Right cardiac atrium (tissue), 5 donors: ENCODE measurements around the gene TMEM187. TPM values are rescaled to one million over a fixed set of nuclear protein-coding genes. Genes with fewer than 3 reads are reported as not detected.

Source experiments
- ATAC-seq, 2 donors: fragments of 200-7000 bp; cut with Tn5 transposase; one replicate each; pipeline versions ENCODE4 v1.8.0 to v1.9.1; 2020; ENCODE audit warnings: moderate library complexity in 2 of 2, mild to moderate bottlenecking in 1 of 2
- DNase-seq, 3 donors: peaks; one replicate each; pipeline ENCODE4 v3.0.0-alpha.2; 2020
- H3K27ac ChIP-seq: one replicate; pipeline ENCODE4 v1.5.1; 2013; ENCODE audit warnings: mild to moderate bottlenecking, low read length, control low read depth, moderate library complexity
- H3K27me3 ChIP-seq: one replicate; pipeline ENCODE4 v1.6.1; 2013; ENCODE audit not compliant: control insufficient read depth, insufficient read depth
- H3K4me1 ChIP-seq: one replicate; pipeline ENCODE4 v1.6.1; 2013; ENCODE audit warnings: low read length; ENCODE audit not compliant: control insufficient read depth, insufficient read depth
- H3K4me3 ChIP-seq: one replicate; pipeline ENCODE4 v1.5.1; 2013; ENCODE audit warnings: low read length, control low read depth
- H3K9me3 ChIP-seq: one replicate; pipeline ENCODE4 v1.6.1; 2013; ENCODE audit warnings: low read length; ENCODE audit not compliant: control insufficient read depth
- WGBS: extraction: QIAGEN DNeasy Blood & Tissue Kit; methylation state at CpG from one replicate; pipeline ENCODE4 v1.1.7; 2013; 5-methylcytosine and 5-hydroxymethylcytosine counted together
- intact Hi-C, 4 donors: fragments of 100-400 bp; cut with DNase I; formaldehyde crosslinking; loops; one replicate each; pipeline versions ENCODE4 v1.11.0 to v1.14.0; 2022 to 2023
- polyA plus RNA-seq: library from polyadenylated mRNA; stranded (reverse); fragments of 200-250 nt; gene quantifications from one replicate; pipeline ENCODE4 v1.2.3, GENCODE V29; 2013
- total RNA-seq, 4 donors: library from RNA; stranded (reverse); fragmentation: NEBNext Ultra II Directional; extraction: Animal tissue kit (Norgen Biotek cat#: 25700); gene quantifications; one replicate each; pipeline ENCODE4 v1.2.1, GENCODE V29; 2021
- donor health status: healthy with polysubstance abuse.
- donor health status: DM: no; HTN: yes; CAD: no.
- donor health status: DM: no; HTN: no; CAD: no.
- donor health status: DM: no; HTN: yes; CAD: no; lungs with severe emphysema.
- donor health status: DM: yes; HTN: yes; CAD: no.

TMEM187 gene
- total and polyA plus RNA-seq, 5 donors = 6.8 to 11.9 (median 9.1) TPM

DNA sequence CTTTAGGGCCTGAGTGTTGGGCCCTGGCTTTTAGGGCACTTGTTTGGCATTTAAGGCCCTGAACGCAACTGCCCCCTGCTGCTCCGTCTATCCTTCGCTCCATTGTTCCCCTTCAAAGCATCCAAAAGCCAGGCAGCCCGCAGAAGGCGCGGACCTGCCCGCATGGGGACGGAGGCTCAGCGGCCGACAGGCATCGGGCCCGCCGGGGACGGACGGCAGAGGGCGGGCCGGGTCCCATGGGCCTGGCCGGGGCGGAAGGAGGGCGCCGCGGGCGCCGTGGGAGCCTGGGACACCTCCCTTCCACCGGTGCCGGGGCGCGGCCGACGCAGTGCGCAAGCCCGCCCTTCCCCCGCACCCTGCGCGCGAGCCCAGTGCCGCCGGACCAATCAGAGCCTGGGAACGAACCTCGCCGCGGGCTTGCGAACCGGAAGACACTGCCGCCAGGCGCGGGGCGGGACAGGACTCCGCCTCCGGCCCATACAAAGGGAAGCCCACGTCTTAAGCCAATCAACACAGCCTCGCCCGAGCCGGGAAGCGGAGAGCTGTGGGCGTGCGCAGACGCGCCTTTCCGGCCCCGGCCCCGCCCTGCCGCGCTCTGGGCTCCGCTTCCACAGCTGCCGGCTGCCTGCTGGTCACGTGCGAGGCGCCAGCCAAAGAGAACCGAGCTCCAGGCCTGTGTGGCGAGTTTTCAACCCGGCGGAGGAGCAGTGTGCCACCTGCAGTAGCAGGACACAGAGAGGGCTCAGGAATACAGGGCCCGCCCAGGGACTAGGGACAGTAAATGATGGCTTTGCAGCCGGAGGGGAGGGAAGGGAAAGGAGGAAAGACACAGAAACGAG, 44.4 kb upstream of the TMEM187 start:
- Histone ChIP-seq H3K27ac (peak overlapping the region; percentile 99), H3K4me1 (peaks cover 6% of the 10 kb centered on the region), H3K27me3 (no peaks in the 10 kb centered on the region), H3K4me3 (peak overlapping the region; percentile 50), H3K9me3 (no peaks in the 10 kb centered on the region)
- DNase-seq (peak; percentile 97 to 98 (median 98)), ATAC-seq (peak; percentile 91 to 94)
- intact Hi-C loops = loop anchor here in 1 of 4 donors (10.0 kb wide), 1 partner anchor 133 kb away; the partner anchor contains the start of genes IDH3G and SSR4
- under 1% methylated on average over 63 of the region's 76 CpGs for WGBS

DNA sequence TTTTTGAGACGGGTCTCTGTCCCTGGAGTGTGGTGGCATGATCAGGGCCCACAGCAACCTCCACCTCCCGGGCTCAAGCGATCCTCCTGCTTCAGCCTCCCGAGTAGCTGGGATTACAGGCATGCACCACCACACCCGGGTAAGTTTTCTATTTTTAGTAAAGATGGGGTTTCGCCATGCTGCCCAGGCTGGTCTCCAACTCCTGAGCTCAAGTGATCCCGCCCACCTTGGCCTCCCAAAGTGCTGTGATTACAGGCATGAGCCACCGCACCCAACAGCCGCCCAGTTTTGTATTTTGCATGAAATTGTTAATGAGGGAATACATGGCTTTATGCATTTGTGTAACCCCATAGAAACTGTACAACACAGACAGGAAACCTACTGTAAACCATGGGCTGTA, 43.7 kb upstream of the TMEM187 start:
- Histone ChIP-seq H3K9me3 (no peaks in the 10 kb centered on the region), H3K27me3 (no peaks in the 10 kb centered on the region), H3K4me3 (no peak overlapping the region), H3K4me1 (peaks cover 3% of the 10 kb centered on the region), H3K27ac (no peak overlapping the region)
- no peak for ATAC-seq
- no peak for DNase-seq
- WGBS = 49% methylated on average over 9 of the region's 9 CpGs
- intact Hi-C loops = loop anchor here in 1 of 4 donors (10.0 kb wide), 1 partner anchor 134 kb away; the partner anchor contains the start of genes IDH3G and SSR4

DNA sequence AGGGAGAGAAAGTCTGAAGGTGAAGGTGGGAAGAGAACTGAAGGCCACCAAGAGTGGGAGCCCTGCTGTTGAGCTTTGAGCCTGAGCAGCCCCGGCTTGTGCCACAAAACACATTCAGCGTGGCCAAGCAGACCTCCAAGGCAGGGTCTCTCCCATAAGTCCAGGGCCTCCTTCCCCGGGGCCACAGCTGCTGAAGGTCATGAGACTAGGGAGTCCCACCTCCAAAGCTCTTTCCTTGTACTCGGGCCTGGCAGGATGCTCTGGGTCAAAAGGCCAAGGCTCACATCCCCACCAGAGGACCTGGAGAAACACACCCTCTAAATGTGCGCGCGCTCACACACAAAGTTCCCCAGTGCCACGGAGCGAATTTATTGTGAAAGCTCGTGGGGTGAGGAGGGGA, 43.0 kb upstream of the TMEM187 start:
- no peaks in the 10 kb centered on the region for H3K27me3 ChIP-seq
- H3K9me3 ChIP-seq = no peaks in the 10 kb centered on the region
- DNase-seq (peak in 1 of 3 donors; percentile 48), ATAC-seq (no peak)
- H3K4me1 ChIP-seq = peaks cover 3% of the 10 kb centered on the region
- 70% methylated on average over 10 of the region's 10 CpGs for WGBS
- intact Hi-C loops = loop anchor here in 1 of 4 donors (10.0 kb wide), 1 partner anchor 135 kb away; the partner anchor contains the start of genes IDH3G and SSR4
- no peak overlapping the region for H3K27ac ChIP-seq
- H3K4me3 ChIP-seq = no peak overlapping the region

DNA sequence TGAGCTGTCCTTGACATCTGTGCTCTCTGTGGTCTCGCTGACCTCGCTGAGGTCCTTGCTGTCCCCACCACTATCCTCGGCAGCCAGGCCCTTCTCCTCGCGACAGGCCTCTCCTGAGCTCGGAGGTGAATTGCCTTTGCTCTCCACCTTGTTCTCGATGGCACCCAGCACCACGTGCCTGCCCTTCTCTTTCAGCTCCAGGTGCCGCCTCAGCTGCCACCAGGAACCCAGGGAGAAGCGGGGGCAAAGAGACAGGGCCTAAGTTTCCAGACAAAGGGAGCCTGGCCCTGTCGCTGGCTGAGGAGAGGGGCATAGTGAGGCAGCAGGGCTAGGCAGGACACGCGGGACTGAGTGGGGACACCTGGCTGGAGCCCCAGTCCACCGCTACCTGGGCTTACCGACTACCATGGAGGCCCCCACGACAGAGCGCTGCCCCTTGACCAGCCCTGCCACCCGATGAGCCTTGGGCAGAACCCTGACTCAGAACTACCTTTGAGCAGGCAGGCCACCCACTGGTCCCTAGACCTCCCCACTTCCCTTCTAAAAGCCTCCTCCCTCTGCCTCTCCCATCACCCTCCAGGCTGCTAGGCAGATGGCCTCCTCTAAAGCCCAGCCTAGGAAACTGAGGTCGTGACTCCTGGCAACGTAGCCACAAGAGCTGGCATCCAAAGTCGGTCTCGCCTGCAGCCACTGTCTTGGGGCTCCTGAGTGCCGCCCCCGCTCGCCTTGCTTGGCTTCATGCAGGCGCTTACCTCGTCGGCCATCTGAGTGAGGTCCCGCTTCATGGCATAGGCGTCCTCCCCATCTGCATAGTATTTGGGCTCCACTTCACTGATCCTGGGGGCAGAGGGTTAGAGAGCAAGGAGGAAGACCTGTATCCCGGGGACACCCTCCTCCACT, 42.3 kb upstream of the TMEM187 start:
- ATAC-seq = no peak
- H3K27ac ChIP-seq = no peak overlapping the region
- 88% methylated on average over 31 of the region's 31 CpGs for WGBS
- H3K9me3 ChIP-seq = no peaks in the 10 kb centered on the region
- intact Hi-C loops = no loop called here
- peak in 1 of 3 donors; percentile 55 for DNase-seq
- H3K27me3 ChIP-seq = no peaks in the 10 kb centered on the region
- no peak overlapping the region for H3K4me3 ChIP-seq
- H3K4me1 ChIP-seq = peaks cover 3% of the 10 kb centered on the region

DNA sequence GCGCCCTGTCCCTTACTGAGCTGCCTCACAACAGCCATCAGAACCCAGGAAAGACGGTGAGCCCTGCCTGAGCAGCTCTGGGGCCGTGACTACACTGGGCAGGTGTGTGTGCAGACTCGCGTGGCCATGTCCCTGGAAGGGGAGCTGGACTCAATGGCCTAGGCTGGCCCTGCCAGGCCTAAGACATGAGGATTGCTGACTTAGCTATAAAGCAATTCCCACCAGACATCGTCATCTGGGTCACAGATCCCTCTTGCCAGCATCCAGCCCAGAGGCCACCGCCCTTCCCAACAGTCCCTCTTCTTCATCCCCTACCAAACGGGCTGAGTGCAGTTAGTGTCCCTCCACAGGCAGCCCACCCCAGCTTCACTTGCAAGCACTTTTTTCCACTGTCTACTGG, 41.4 kb upstream of the TMEM187 start:
- H3K27ac ChIP-seq = no peak overlapping the region
- no peak for ATAC-seq
- 92% methylated on average over 8 of the region's 8 CpGs for WGBS

DNA sequence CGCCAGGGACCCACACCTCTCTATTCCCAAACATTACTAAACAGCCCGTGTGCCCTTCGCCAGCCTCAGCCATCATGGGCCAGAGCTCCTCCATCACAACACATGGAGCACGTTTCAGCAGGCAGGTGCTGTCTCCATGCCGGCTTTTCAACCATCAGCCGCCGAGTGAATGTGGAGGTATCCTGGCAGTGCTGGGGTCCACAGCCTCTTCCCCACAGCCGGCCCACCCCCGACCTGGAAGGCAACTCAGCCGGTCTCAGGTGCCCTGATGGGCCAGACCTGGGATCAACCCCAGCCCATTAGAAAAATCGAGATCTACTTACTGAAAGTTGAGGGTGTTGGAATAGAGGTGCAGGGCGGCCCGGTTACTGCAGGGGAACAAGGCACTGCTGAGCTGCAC, 40.8 kb upstream of the TMEM187 start:
- Histone ChIP-seq H3K4me1 (peaks cover 3% of the 10 kb centered on the region), H3K4me3 (no peak overlapping the region), H3K27ac (no peak overlapping the region), H3K27me3 (no peaks in the 10 kb centered on the region), H3K9me3 (no peaks in the 10 kb centered on the region)
- WGBS = 92% methylated on average over 13 of the region's 13 CpGs
- no peak for ATAC-seq
- DNase-seq = no peak
- intact Hi-C loops = no loop called here

More for the DNA sequence above, 41.4 kb upstream of the TMEM187 start:
- peak in 1 of 3 donors; percentile 46 for DNase-seq
- Histone ChIP-seq H3K27me3 (no peaks in the 10 kb centered on the region), H3K4me1 (peaks cover 3% of the 10 kb centered on the region), H3K9me3 (no peaks in the 10 kb centered on the region), H3K4me3 (no peak overlapping the region)
- intact Hi-C loops = no loop called here

DNA sequence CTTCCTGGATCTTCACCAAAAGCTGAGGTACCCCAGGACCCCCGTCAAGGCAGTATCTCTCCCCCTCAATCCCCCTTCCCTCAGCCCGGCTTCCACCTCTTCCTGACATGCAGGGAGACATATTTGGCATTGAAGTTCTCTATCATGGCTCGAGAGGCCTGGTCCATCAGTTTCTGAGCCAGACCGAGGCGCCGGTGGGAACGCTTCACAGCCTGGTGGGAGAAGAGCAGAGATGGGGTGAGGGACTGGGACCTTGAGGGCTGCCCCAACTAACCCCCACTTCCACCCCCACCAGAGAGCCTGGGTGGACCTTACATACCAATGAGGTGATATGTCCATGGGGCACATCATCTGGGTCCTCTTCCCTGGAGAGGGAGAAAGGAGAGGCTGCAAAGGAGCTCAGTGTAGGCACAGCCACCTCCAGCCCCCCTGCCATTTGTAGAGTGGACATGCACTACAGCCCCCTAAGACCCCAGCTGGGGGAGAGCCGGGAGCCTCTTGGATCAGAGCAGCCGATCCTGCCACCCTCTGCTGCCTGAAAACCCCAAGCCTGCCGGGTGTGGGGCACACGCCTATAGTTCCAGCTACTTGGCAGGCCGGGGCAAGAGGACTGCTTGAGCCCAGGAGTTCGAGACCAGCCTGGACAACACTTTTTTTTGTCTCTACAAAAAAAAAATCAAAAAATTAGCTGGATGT, 40.2 kb upstream of the TMEM187 start:
- WGBS = 90% methylated on average over 13 of the region's 13 CpGs

DNA sequence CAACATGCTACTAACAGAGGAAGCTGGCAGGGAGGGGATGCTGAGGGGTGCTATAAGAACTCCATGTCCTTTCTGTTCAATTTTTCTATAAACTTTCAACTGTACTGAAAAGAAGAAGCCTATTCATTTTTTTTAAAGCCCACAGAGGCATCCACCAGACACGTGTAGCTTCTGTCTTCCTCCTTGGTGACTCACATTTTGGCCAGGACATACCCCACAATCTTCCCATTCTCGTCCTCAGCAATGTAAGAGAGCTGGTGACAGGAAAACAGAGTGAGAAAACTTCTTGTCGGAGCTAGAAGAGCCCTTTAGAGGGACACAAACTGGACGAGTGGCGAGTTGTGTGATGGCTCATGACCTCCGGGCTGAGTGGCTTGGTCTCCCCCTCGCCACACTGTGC, 38.8 kb upstream of the TMEM187 start:
- DNase-seq (no peak), ATAC-seq (no peak)
- intact Hi-C loops = no loop called here
- peak overlapping the region; percentile 84 for H3K4me3 ChIP-seq
- 24% methylated on average over 7 of the region's 7 CpGs for WGBS
- H3K9me3 ChIP-seq = no peaks in the 10 kb centered on the region
- H3K27me3 ChIP-seq = no peaks in the 10 kb centered on the region
- no peaks in the 10 kb centered on the region for H3K4me1 ChIP-seq
- H3K27ac ChIP-seq = no peak overlapping the region

More for the DNA sequence above, 40.2 kb upstream of the TMEM187 start:
- ATAC-seq = no peak
- Histone ChIP-seq H3K4me3 (no peak overlapping the region), H3K27ac (no peak overlapping the region), H3K27me3 (no peaks in the 10 kb centered on the region), H3K9me3 (no peaks in the 10 kb centered on the region), H3K4me1 (no peaks in the 10 kb centered on the region)
- no peak for DNase-seq
- intact Hi-C loops = no loop called here

DNA sequence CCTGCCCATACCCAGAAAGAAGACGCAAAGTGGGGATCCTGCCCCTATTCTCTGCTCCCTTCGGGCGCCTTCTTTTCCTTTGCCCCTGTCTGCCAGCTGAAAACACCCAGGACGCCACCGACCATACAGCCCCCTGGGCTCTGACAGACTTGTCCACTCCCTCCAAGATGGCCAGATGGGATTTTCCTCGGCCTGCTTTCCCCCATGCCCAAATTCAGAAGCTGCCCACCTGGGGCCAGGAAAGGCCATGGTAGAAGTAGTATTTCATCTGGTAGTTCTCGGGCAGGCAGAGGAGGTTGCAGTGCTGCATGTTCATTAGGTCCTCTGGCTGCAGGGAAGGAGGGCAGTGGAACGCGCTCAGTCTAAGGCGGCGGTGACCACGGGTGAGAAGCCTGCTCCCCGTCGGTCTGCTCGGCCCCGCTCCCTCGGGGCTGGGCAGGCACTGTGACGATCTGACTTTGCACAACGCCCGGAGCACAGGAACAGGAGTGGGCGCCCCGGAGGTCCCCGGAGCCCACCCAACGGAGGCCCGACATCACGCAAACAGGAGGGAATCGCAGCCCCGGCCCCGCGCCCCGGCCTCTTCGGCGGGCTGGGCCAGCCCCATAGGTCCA, 38.3 kb upstream of the TMEM187 start:
- H3K4me3 ChIP-seq = peak overlapping the region; percentile 84
- intact Hi-C loops = no loop called here
- H3K4me1 ChIP-seq = no peaks in the 10 kb centered on the region
- 5% methylated on average over 33 of the region's 33 CpGs for WGBS
- H3K9me3 ChIP-seq = no peaks in the 10 kb centered on the region
- H3K27ac ChIP-seq = no peak overlapping the region
- no peaks in the 10 kb centered on the region for H3K27me3 ChIP-seq
- DNase-seq (no peak), ATAC-seq (no peak)

DNA sequence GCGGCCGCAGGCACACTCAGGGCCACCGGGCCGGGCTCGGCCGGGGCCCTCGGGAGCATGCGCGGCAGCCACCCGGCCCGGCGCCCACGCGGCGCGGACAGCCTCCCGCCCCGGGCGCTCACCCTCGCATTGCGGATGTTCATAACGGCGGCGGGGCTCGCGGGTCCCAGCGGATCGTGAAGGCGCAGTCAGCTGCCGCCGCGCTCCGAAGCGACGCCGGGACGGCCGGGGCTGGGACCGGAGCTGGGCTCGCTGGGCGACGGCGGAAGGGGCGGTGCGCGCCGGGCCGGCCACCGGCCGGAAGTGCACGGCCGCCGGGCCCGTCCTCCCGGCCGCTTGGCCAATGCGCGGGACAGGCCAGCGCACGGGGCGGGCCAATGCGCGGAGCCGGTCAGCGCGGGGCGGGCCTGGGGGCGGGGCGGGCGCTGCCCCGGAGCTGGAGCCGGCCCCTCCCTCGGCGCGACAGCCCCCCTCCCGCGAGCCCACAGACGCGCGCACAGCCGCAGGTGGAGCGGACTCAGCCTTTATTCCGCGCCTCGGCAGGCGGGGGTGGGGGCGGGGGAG, 37.7 kb upstream of the TMEM187 start, which contains the start of gene NAA10:
TSS of gene NAA10 (minus strand) at position 276 of the 564 bp plus-strand sequence. CDS start at position 143, 133 bp downstream.
- peak within 1 kb of the TSS; percentile 84 for H3K4me3 ChIP-seq
- peak within 1 kb of the TSS; percentile 64 for H3K27ac ChIP-seq
- H3K27me3 ChIP-seq = no peaks in the 10 kb centered on the region
- DNase-seq (peak; percentile 79 to 92 (median 90)), ATAC-seq (peak; percentile 94 to 97)
- H3K9me3 ChIP-seq = no peaks in the 10 kb centered on the region
- H3K4me1 ChIP-seq = no peaks in the 10 kb centered on the region
- intact Hi-C loops = no loop called here
- WGBS = under 1% methylated on average over 70 of the region's 87 CpGs
